HG03196 (cell line): ENCODE results near the gene DLD.

Experiments
- ATAC-seq: cut with Tn5 transposase; IDR thresholded peaks from one replicate; pipeline ENCODE4 v1.9.1; 2021; ENCODE audit not compliant: unreplicated experiment

DLD gene

GRCh38 chr7:107961405-107961804 is 70.4 kb downstream of the DLD start:
- no peak for ATAC-seq

DNA sequence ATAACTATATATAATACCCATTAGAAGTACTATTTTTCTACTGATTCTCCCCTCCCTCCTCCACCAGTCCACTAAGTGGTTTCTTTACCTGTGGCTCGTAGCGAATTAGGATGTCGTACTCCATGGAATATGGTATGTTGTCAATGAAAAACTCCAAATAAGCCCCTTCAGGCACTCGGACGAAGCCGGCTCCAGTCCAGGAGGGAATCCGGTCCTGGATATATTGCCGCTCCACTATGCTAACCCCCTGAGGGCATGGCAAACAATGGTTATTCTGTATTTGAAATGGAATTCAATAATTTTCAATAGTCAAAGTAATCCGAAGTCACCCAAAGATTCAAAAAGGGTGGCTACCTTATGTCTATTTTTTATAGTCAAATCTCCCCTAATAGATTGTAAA is 71.8 kb downstream of the DLD start:
- ATAC-seq, result no peak

DNA sequence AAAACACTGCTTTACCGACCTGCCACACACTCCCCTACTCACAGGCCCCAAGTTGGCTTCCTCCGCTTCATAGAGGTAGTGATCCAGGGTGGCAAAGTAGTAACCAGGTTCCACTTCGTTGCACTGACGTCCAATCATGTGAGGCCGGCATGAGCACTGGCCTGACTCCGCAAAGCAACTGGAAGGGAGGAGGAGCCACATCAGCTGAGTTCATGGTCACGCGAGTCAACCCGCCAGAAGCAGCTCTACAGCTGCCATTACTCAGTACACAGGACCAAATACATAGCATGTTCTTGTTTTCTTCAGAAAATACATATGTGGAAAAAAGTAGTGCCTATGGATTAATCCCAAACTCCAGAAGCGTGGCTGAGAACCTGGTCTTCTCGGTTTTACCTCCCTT is 73.5 kb downstream of the DLD start:
- no peak for ATAC-seq

DNA sequence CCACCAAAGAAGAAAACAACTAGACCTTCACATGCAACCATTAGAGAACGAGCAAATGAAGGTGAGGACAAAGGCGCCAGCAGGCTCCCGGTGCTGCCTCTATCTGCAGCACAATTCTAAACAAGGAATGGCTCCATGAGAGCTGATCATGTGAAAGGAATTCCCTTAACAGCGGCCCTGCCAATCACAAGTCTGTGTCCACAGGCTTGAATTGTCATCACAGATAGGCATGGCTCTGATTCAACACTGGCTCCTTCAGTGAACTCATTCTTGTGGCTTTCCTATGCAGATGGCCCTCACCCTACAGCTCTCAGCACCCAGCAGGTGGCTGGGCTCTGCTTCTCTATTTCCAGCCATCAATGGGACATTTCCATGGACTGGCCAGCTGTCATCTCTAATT is 75.7 kb downstream of the DLD start:
- no peak for ATAC-seq

- no peak for ATAC-seq
These were observed 76.4 kb downstream of the DLD start for GRCh38 chr7:107967420-107967819.

- ATAC-seq, result no peak
These were observed 77.5 kb downstream of the DLD start for GRCh38 chr7:107968449-107968848.

DNA sequence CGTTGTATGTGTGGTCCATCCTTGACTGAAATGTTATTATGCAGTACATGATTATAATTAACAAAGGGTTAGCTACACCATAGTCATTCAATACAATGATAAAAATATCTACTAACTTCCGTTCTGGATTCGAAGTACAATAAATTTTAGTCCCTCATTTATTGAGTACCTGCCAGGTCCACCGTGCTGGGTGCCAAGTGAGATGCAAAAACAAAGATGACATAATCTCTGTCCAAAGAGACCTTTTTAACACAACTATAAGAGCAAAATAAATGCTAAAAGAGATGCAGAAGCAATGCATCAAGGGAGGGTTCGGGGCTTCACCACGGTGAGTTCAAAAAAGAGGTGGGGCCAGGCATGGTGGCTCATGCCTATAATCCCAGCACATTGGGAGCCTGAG is 78.9 kb downstream of the DLD start:
- ATAC-seq, result no peak
